Mucosa of rectum (tissue), 2 donors: Measurements from ENCODE around the gene GRK1.
"Not testable (repeated sequence)": the region's sequence is repeated elsewhere in the genome, so short reads cannot be mapped to it uniquely, and the experiment has no call there.

Experiments
- H3K27ac ChIP-seq, 2 donors: one replicate each; pipeline ENCODE4 v1.7.0; 2013; ENCODE audit warnings: inconsistent platforms in 2 of 2, low read depth in 2 of 2, low read length in 2 of 2
- H3K27me3 ChIP-seq, 2 donors: one replicate each; pipeline ENCODE4 v1.7.0; 2013; ENCODE audit warnings: low read length in 2 of 2; ENCODE audit not compliant: control insufficient read depth in 2 of 2, insufficient read depth in 2 of 2
- H3K36me3 ChIP-seq, 2 donors: one replicate each; pipeline ENCODE4 v1.7.0; 2013; ENCODE audit warnings: low read length in 2 of 2; ENCODE audit not compliant: control insufficient read depth in 2 of 2, insufficient read depth in 2 of 2
- H3K4me1 ChIP-seq, 2 donors: one replicate each; pipeline ENCODE4 v1.7.0; 2013; ENCODE audit warnings: low read length in 2 of 2, mild to moderate bottlenecking in 1 of 2; ENCODE audit not compliant: control insufficient read depth in 2 of 2, insufficient read depth in 2 of 2
- H3K4me3 ChIP-seq, 2 donors: one replicate each; pipeline ENCODE4 v1.7.0; 2013; ENCODE audit warnings: low read length in 2 of 2
- H3K9ac ChIP-seq, 2 donors: one replicate each; pipeline ENCODE4 v1.7.0; 2013; ENCODE audit warnings: low read length in 2 of 2, low read depth in 1 of 2, mild to moderate bottlenecking in 1 of 2
- H3K9me3 ChIP-seq, 2 donors: one replicate each; pipeline ENCODE4 v1.7.0; 2013; ENCODE audit warnings: low read length in 2 of 2; ENCODE audit not compliant: control insufficient read depth in 2 of 2
- donor health status: healthy.
- donor health status: Normal muscosa, but diverticular disease.

The GRK1 gene

DNA sequence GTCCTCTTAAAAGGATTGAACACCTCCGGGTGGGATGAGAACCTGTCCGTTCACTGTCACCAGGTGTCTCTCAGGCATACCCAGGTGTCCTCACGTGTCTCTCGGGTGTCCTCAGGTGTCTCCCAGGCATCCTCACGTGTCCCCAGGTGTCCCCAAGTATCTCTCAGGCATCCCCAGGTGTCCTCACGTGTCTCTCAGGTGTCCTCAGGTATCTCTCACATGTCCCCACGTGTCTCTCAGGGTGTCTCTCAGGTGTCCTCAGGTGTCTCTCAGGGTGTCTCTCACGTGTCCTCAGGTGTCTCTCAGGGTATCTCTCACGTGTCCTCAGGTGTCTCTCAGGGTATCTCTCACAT is 42.8 kb upstream of the GRK1 start:
- H3K27ac ChIP-seq: no peak overlapping the region
- H3K27me3 ChIP-seq: no peaks in the 10 kb centered on the region
- no peaks in the 10 kb centered on the region for H3K4me1 ChIP-seq
- H3K9ac ChIP-seq: no peak overlapping the region
- H3K4me3 ChIP-seq: no peak overlapping the region
- no peaks in the 10 kb centered on the region for H3K9me3 ChIP-seq
- H3K36me3 ChIP-seq: peaks cover 15 to 21% of the 10 kb centered on the region in 2 donors

DNA sequence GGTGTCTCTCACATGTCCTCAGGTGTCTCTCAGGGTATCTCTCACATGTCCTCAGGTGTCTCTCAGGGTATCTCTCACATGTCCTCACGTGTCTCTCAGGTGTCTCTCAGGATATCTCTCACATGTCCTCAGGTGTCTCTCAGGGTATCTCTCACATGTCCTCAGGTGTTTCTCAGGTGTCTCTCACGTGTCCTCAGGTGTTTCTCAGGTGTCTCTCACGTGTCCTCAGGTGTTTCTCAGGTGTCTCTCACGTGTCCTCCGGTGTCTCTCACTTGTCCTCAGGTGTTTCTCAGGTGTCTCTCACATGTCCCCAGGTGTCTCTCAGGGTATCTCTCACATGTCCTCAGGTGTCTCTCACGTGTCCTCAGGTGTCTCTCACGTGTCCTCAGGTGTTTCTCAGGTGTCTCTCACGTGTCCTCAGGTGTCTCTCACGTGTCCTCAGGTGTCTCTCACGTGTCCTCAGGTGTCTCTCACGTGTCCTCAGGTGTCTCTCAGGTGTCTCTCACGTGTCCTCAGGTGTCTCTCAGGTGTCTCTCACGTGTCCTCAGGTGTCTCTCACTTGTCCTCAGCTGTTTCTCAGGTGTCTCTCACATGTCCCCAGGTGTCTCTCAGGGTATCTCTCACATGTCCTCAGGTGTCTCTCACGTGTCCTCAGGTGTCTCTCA is 42.2 kb upstream of the GRK1 start:
- H3K27ac ChIP-seq, H3K27me3 ChIP-seq, H3K4me3 ChIP-seq, H3K4me1 ChIP-seq, H3K9me3 ChIP-seq, H3K9ac ChIP-seq: not testable (repeated sequence)
- peaks cover 21 to 24% of the 10 kb centered on the region in 2 donors for H3K36me3 ChIP-seq

DNA sequence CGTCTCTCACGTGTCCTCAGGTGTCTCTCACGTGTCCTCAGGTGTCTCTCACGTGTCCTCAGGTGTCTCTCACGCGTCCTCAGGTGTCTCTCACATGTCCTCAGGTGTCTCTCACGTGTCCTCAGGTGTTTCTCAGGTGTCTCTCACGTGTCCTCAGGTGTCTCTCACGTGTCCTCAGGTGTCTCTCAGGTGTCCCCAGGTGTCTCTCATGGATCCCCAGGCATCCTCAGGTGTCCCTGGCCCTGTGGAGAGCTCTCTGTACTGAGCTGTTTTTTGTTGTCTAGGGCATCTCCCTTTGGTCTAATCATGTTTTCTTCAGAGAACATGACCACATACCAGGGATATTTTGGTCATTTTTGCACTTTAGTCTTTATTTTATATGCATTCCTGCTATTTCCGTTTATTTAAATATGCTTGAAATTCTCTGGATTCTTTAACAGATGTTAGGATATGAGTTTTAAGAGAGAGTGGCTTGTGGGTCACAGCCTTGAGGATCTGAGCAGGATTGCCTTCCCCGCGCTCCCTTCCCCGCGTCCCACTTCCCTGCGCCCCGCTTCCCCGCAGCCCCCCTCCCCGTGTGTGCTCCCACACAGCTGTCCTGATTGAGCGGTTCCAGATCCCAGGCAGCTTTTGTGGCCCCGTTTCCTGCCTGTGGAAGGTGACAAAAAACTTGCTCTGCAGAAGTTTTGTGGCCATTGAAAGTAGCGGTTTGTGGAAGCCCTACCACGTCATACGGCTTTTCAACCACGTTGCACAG is 40.9 kb upstream of the GRK1 start:
- H3K9me3 ChIP-seq: no peaks in the 10 kb centered on the region
- no peak overlapping the region for H3K4me3 ChIP-seq
- H3K36me3 ChIP-seq: peaks cover 25% of the 10 kb centered on the region in 2 donors
- no peak overlapping the region for H3K9ac ChIP-seq
- no peaks in the 10 kb centered on the region for H3K27me3 ChIP-seq
- H3K27ac ChIP-seq: no peak overlapping the region
- H3K4me1 ChIP-seq: no peaks in the 10 kb centered on the region

DNA sequence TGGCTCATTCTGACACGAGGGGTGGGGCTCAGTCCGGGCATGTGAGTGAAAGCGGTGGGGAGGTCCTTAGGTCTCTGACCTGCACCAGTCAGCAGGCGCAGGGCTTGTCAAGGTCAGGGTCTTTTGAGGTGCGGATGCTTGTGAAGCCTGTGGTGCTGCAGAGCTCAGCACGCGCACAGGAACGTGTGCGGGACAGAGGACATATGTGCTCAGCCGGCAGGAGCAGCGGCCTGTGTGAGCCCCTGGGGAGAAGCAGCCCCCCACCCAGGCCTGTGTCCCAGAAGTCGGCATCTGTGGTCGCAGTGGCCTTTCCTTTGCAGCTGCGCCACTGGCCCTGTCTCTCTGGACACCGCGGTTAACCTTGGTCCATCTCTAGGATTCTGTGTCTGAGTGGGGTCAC is 39.9 kb upstream of the GRK1 start:
- Histone ChIP-seq H3K36me3 (peaks cover 32 to 34% of the 10 kb centered on the region in 2 donors), H3K9ac (no peak overlapping the region), H3K27ac (no peak overlapping the region), H3K4me1 (no peaks in the 10 kb centered on the region), H3K27me3 (no peaks in the 10 kb centered on the region), H3K4me3 (no peak overlapping the region), H3K9me3 (no peaks in the 10 kb centered on the region)

DNA sequence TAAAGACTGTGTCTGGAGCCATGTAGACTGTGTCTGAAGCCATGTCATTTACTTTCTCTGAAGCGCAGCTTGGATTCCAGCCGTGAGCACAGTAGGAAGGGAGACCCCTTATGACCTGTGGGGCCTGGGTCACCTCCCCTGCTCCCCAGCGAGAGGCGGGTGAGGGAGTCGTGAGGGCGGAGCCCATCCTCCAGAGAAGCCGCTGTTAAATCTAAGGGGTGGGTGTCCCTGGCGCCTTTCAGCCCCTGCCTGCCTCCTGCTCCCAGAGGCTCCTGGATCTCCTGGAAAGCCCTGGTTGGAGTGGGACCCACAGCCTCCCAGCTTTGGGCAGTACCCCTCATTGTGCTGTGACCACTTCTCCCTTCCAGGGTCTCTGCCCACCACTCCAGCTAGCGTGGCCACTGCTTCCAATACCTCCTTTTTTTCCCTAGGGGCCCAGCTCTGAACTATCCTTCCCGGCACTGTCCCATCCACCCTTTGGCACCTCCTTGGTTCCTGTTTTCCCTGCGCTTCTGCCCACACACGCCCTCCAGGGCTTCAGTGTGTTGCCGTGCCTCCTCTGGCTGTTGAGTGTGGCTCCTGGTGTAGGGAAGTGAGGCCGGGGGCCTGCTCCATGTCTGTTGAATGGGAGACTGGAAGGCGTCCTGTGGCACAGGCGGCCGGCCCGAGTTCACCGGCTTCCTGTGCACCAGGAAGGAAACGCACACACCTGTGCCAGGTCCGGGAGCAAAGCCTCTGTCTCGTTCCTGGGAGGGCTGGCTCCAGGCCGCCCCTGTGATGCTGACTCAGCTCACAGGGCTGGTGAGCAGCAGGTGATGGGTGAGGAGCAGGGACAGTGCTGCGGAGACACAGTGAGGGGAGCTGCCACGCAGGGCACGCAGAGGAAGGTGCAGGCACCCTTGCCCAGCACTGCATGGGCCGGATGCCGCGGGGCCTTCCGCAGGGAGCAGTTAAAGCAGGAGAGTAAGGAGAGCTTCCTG is 38.4 kb upstream of the GRK1 start:
- Histone ChIP-seq H3K27ac (no peak overlapping the region), H3K9me3 (no peaks in the 10 kb centered on the region), H3K27me3 (no peaks in the 10 kb centered on the region), H3K9ac (no peak overlapping the region), H3K36me3 (peaks cover 37% of the 10 kb centered on the region in 2 donors), H3K4me3 (no peak overlapping the region), H3K4me1 (no peaks in the 10 kb centered on the region)

DNA sequence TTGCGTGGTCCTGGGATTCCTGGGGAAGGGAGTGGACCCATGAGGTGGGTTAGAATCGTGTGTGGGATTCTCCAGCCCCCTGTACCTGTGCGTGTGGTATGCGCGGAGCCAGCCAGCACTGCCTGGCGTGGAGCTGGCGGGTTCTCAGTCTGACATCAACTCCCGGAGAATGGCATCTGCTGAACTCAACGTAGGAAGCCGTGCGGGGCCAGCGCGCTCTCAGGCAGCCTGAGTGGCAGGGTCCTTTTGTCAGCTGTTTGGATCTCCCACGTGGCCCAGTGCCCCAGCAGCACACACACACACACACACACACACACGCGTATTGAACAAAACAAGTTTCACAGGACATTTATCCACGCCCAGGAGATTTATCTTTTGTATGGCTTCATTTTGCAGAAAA is 37.2 kb upstream of the GRK1 start:
- H3K9me3 ChIP-seq: no peaks in the 10 kb centered on the region
- H3K27me3 ChIP-seq: no peaks in the 10 kb centered on the region
- H3K27ac ChIP-seq: no peak overlapping the region
- H3K36me3 ChIP-seq: peaks cover 37 to 38% of the 10 kb centered on the region in 2 donors
- no peak overlapping the region for H3K9ac ChIP-seq
- no peak overlapping the region for H3K4me3 ChIP-seq
- no peaks in the 10 kb centered on the region for H3K4me1 ChIP-seq

DNA sequence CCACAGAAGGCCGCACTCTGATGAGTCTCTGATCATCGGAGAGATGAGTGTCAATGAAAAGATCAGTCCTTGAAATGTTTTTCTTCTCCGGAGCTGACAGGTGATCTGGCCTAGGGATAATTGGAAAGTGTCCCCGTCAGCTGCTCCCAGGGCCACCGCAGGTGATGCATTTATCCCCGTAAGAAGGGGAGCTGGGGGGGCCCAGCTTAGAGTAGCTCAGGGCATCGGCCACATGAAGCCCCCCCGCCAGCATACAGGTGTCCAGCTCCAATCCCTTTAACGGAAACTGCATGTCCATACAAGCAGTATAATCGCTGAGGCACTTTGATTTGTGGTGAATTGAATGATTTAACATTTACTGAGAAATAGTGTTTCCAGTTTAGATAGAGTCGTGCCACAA is 36.7 kb upstream of the GRK1 start:
- Histone ChIP-seq H3K36me3 (peaks cover 41% of the 10 kb centered on the region in 2 donors), H3K9me3 (no peaks in the 10 kb centered on the region), H3K4me1 (no peaks in the 10 kb centered on the region), H3K4me3 (no peak overlapping the region), H3K27ac (no peak overlapping the region), H3K27me3 (no peaks in the 10 kb centered on the region), H3K9ac (no peak overlapping the region)

DNA sequence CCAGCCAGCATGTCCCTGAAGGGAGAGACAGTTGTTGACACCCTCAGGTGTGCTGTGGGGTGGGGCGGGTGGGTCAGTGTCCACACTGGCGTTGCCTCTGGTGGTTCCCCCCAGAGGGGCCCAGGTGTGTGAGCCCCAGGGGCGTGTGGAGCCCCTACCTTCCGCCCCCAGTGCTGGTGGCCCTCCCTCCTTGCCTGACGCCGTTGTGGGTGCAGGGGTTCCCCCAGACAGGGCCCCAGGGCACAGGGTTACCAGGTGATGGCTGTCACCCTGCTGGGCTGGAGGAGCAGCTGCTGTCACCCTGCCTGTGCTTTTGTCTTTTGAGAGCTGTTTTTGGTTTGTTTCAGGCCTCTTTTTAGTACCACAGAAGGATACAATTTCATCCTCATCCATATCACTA is 36.2 kb upstream of the GRK1 start:
- no peak overlapping the region for H3K27ac ChIP-seq
- no peak overlapping the region for H3K4me3 ChIP-seq
- H3K27me3 ChIP-seq: no peaks in the 10 kb centered on the region
- no peaks in the 10 kb centered on the region for H3K9me3 ChIP-seq
- no peak overlapping the region for H3K9ac ChIP-seq
- peaks cover 44 to 46% of the 10 kb centered on the region in 2 donors for H3K36me3 ChIP-seq
- no peaks in the 10 kb centered on the region for H3K4me1 ChIP-seq

DNA sequence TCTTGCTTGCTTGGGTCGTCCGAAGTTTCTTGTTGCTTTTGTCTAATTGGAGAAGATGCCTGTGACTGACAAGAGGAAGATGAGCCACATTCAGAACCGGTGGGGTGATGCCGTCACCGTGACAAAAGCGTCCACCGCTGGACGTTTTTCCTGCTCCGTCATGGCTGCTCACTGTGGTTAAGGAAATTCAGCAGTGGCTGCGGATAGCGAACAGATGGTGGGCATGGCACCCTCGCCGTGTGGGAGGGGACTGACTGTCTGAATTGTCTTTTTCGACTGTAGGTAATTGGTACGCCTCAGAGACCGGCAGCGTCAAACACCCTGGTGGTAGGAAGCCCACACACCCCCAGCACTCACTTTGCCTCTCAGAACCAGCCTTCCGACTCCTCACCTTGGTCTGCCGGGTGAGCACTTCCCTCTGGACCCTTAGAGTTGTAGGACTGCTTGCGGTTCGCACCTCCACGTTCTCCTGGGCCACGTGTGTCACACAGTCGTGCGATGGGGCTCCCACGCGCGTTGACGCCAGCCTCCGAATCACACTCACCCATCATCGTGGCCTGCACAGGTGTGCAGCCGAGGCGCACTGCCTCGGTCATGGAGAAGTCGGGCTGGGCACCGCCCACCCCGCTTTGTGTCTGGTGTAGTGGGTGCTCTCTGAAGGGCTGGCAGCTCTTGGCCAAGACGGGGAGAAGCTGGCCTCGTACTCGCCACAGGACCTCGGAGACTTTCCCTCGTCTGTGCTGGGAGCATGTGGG is 35.5 kb upstream of the GRK1 start:
- H3K27ac ChIP-seq: no peak overlapping the region

More for the DNA sequence above, 35.5 kb upstream of the GRK1 start:
- Histone ChIP-seq H3K9me3 (no peaks in the 10 kb centered on the region), H3K4me1 (no peaks in the 10 kb centered on the region), H3K27me3 (no peaks in the 10 kb centered on the region), H3K9ac (no peak overlapping the region), H3K4me3 (no peak overlapping the region), H3K36me3 (peaks cover 51 to 52% of the 10 kb centered on the region in 2 donors)
